ENCODE data around the gene CA6.
A peak's percentile ranks its signal among the peaks of the same experiment; 100 is the strongest.
"Not testable (repeated sequence)": the region's sequence is repeated elsewhere in the genome, so short reads cannot be mapped to it uniquely, and the experiment has no call there.

The CA6 gene

GRCh38 chr1:8945568-8945967 lies at the start of gene CA6:
CA6 (plus strand) TSS chr1:8945868; CDS start chr1:8945887, 19 bp downstream.
- no peak for DNase-seq (ENCODE audit: low read depth)
- TF ChIP-seq POLR2A (IDR thresholded peaks at IDR 0.05; ENCODE audit: extremely low read depth, insufficient read length), result no peak
- H3K4me3 ChIP-seq (ENCODE audit: low read depth, low read length), result no peak within 1 kb of the TSS

GRCh38 chr1:8896775-8897174 lies 48.9 kb upstream of the CA6 start:
- DNase-seq (ENCODE audit: low read depth); H3K4me3 ChIP-seq (ENCODE audit: low read depth, low read length): not testable (repeated sequence)

- DNase-seq (ENCODE audit: low read depth); H3K4me3 ChIP-seq (ENCODE audit: low read depth, low read length): not testable (repeated sequence)
Measured at GRCh38 chr1:8897505-8897904, 48.2 kb upstream of the CA6 start.

- not testable (repeated sequence) for DNase-seq (ENCODE audit: low read depth)
Measured at GRCh38 chr1:8898418-8898817, 47.2 kb upstream of the CA6 start.

GRCh38 chr1:8899046-8899445 lies 46.6 kb upstream of the CA6 start:
- no peak for DNase-seq (ENCODE audit: low read depth)
- no peak overlapping the region for H3K4me3 ChIP-seq (ENCODE audit: low read depth, low read length)
- TF ChIP-seq MYC (IDR thresholded peaks at IDR 0.05; ENCODE audit: low read depth, low read length) (no peak), POLR2A (IDR thresholded peaks at IDR 0.05; ENCODE audit: extremely low read depth, insufficient read length) (no peak), MAX (IDR thresholded peaks at IDR 0.05; ENCODE audit: low read depth, low read length) (no peak), CTCF (IDR thresholded peaks at IDR 0.05; ENCODE audit: low read depth, low read length) (no peak)

More at GRCh38 chr1:8898418-8898817, 47.2 kb upstream of the CA6 start:
- not testable (repeated sequence) for H3K4me3 ChIP-seq (ENCODE audit: low read depth, low read length)

- H3K4me3 ChIP-seq (ENCODE audit: low read depth, low read length); DNase-seq (ENCODE audit: low read depth): not testable (repeated sequence)
Measured at GRCh38 chr1:8900684-8901083, 45.0 kb upstream of the CA6 start.

- TF ChIP-seq MAX (IDR thresholded peaks at IDR 0.05; ENCODE audit: low read depth, low read length) (no peak), MYC (IDR thresholded peaks at IDR 0.05; ENCODE audit: low read depth, low read length) (no peak), CTCF (IDR thresholded peaks at IDR 0.05; ENCODE audit: low read depth, low read length) (no peak), POLR2A (IDR thresholded peaks at IDR 0.05; ENCODE audit: extremely low read depth, insufficient read length) (no peak)
- no peak for DNase-seq (ENCODE audit: low read depth)
- no peak overlapping the region for H3K4me3 ChIP-seq (ENCODE audit: low read depth, low read length)
Measured at GRCh38 chr1:8902765-8903164, 42.9 kb upstream of the CA6 start.

- H3K4me3 ChIP-seq (ENCODE audit: low read depth, low read length), result no peak overlapping the region
- TF ChIP-seq MYC (IDR thresholded peaks at IDR 0.05; ENCODE audit: low read depth, low read length) (no peak), POLR2A (IDR thresholded peaks at IDR 0.05; ENCODE audit: extremely low read depth, insufficient read length) (no peak), MAX (IDR thresholded peaks at IDR 0.05; ENCODE audit: low read depth, low read length) (no peak), CTCF (IDR thresholded peaks at IDR 0.05; ENCODE audit: low read depth, low read length) (no peak)
- peak; percentile 36 for DNase-seq (ENCODE audit: low read depth)
Measured at GRCh38 chr1:8903410-8903809, 42.3 kb upstream of the CA6 start.

GRCh38 chr1:8903908-8904650 lies 41.6 kb upstream of the CA6 start:
- H3K4me3 ChIP-seq (ENCODE audit: low read depth, low read length), result no peak overlapping the region
- DNase-seq (ENCODE audit: low read depth), result no peak

More at GRCh38 chr1:8903908-8904650, 41.6 kb upstream of the CA6 start:
- no peak for TF ChIP-seq POLR2A (IDR thresholded peaks at IDR 0.05; ENCODE audit: extremely low read depth, insufficient read length)
- no peak for TF ChIP-seq MYC (IDR thresholded peaks at IDR 0.05; ENCODE audit: low read depth, low read length)

Data from NB4 (cell line).